Measurements from ENCODE around the gene MAMSTR.
"Not testable (repeated sequence)": the region's sequence is repeated elsewhere in the genome, so short reads cannot be mapped to it uniquely, and the experiment has no call there.

The MAMSTR gene

DNA sequence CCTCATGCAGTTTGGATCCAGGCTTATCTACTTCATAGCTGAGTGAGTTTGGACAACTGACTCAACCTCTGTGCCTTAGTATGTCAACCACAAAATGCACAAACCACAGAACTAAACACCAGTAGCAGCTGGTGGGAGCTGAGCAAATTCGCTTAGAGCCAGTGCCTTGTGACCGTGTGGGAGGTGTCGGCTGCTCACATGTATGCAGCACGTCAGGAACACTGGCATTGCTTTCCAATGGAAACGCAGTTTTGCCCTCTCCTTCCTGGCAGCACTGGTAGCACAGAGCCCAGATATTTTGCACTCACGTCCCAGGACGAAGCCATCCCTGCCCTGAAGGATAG, 38.4 kb downstream of the MAMSTR start:
- DNase-seq = no peak

DNA sequence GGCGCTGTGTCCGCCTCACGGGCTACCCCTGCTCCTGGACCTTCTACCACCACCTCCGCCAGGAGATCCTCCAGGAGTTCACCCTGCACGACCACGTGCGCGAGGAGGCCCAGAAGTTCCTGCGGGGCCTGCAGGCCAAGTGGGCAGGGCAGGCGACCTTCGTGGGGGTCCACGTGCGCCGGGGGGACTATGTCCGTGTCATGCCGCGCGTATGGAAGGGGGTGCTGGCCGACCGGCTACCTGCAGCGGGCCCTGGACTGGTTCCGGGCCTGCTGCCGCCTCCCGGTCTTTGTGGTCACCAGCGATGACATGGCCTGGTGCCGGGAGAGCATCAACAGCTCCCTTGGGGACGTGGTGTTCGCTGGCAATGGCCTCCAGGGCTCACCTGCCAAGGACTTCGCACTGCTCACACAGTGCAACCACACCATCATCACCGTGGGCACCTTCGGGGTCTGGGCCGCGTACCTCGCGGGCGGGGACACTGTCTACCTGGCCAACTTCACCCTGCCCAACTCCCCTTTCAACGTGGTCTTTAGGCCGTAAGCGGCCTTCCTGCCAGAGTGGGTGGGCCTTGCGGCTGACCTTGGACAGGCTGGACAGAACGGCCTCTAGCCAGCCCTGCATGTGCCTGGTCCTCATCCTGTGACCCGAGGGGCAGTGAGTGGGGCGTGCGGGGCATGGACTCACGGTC, 38.9 kb downstream of the MAMSTR start:
- DNase-seq = no peak

DNA sequence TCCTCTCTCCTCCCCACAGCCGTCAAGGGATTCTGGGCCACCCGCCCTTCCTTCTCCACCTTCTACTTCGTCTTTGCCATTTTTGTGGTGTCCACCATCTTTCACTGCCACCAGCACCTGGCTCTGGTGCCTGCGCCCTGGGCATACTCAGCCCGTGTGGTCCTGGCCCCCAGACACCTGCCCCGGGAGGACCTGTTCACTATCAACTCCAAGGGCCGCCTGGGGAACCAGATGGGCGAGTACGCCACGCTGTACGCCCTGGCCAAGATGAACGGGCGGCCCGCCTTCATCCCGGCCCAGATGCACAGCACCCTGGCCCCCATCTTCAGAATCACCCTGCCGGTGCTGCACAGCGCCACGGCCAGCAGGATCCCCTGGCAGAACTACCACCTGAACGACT, 39.5 kb downstream of the MAMSTR start:
- not testable (repeated sequence) for DNase-seq

DNA sequence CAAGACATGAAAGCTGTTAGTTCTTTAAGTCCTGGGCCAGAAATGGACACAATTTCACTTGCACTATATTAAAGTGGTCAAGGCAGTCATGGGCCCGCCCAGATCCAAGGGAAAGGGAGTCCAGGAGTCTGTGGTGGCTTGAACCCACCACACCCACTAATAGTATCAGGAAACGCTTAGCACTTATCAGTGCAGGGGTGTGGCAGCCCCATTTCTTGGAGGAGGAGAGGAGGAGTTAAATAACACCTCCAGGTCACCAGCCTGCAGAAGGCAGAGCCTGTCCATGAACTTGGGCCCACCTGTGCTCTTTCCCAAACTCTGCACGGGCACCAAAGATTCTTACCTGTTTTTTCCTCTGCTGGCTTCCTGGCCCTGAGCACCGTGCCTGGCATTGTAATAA, 41.3 kb downstream of the MAMSTR start:
- no peak for DNase-seq

DNA sequence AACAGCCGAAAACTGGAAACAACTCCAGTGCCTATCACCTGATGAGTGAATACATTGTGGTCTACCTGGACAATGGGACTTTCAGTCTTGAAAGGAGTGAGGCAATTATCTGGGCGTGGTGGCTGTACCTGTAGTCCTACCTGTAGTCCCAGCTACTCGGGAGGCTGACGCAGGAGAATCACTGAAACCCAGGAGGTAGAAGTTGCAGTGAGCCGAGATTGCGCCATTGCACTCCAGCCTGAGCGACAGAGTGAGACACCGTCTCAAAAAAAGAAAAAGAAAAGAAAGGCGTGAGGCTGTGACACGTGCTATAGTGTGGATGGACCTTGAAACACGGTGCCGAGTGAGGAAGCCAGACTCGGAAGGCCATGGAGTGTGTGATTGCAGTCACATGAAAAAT, 42.6 kb downstream of the MAMSTR start:
- DNase-seq = no peak

DNA sequence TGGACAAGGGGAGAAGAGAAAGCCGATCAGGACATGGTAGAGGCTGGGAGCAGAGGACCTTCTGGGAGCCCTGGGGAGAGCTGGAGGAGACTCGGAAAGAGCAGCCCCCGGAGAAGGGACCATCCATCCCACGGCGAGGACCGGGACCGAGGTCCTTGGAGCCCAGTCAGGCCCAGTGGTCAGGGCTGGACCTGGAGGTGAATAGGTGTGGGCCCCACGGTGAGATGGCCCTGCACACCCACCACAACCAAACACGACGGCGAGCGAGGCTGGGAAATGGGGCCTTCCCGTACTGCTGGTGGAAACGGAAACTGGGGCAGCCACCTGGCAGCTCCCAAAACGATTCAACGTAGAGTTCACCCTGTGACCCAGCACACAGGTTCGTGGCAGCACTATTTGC, 43.0 kb downstream of the MAMSTR start:
- no peak for DNase-seq

DNA sequence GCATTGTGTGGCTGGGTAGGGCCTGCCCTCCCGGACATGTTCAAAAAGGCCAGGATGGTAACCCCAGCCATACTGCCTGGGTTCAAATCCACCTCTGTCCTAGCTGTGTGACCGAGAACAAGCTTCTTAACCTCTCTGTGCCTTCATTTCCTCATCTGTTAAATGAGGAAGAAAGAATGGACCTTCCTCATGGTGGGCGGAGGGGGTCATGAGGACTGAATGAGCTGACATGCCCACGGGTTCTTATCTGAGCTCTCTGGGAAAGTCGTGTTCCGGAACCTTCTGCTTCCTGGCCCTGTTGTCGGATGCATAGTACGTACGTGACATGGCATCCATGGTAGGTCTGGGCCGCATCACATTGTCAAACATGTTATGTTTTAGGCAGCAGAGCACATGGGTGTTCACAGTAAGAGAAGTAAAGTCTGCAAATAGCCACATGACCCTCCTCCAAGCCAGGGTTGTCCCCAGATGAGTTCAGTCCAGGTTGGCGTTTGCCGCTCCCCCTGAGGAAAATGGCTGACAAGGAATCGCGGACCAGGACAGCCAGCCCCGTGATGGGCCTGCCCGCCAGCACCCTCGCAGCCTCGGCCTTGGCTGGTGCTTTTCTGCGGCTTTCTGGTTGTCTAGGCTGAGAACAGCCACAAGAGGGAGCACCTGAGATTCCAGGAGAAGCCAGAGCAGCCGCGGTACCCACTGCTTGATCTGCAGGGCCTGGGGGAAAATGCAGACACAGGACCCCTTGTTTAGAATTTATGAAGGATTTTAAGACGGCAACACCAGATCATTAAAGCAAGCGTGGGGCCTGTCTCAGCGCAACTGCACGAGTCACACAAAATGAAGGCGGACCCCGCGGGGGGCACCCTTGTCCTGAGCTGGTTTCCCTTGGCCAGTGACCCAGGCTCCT, 44.4 kb downstream of the MAMSTR start:
- peak; percentile 63 for DNase-seq

DNA sequence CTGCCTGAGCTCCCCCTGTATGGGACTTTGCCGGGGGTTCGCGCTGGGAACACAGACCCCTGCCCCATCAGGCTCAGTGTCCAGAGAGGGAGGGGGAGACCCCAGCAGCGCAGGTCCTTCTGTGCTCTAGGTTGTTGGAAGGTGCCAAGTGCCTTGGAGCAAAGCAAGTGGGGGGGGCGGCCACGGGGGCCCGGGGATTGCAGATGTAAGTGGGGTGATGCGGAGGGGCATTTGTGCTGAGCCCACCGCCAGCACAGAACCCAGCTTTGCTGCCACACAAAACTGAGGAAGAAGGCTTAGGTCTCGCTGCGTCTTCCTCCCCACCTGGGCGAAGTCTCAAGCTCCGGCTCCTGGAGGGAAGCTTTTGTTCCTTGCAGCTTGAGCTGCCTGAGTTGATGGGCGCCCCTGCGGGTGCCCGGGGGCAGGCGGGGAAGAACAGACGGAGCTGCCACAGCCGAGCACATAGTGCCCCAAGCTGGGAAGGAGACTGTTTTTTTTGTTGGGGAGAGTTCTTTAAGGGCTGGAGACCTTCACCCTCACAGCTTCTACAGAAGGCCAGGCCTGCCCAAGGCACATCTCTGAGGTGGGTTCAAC, 45.2 kb downstream of the MAMSTR start:
- DNase-seq = no peak

DNA sequence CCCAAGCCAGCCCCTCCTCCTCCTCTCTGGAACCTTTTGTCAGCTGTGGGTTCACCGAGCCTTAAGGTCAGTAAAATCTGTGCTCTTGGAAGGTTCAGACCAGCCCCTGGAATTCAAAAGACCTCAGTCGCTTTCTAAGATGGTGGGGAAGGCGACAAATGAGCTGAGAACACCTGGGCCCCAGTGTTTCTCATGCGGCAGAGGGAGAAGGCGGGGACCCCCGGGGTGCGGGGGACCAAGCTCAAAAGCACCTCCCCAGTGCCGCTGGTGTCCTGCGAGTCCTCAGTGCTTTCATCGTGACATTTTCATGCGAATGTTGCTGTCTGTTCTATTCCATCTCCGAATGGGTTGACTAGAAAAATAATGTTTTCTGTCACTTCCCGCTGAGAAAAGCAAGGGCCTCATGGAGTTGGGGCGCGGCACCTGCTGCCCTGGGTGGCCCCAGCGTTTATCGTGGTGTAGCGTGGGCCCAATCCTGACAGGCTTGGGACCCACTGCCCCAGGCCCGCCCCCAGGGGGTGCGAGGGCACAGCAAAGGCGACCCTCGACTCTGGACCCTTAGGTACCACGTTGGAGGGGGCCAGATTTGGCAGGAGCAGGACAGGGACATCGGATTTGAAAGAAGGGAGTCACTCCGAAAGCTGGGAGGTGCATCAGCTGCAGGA, 46.0 kb downstream of the MAMSTR start:
- no peak for DNase-seq

DNA sequence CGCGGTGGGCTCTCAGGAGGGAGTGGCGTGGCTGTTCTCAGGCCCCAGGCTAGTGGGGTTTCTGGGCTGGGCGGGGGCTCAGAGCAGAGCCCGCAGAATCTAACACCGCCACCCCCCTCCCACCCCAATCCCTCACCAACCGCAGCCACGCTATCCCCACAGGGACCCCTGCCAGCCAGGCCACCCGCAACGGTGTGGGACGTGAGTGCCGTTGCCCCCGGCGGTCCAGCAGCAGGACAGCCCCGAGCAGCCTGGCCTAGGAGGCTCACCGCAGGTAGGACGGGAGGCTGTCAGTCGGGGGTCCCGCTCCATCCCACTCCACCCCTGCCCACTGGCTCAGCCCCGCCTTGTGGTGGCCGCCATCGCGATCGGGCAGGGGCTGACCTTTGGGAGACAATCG, 46.5 kb downstream of the MAMSTR start, which contains the start of gene NTN5:
TSS of gene NTN5 (minus strand) at position 24 of the 400 bp plus-strand sequence. CDS start 2,031 bp downstream, outside the sequence.
- no peak for DNase-seq

DNA sequence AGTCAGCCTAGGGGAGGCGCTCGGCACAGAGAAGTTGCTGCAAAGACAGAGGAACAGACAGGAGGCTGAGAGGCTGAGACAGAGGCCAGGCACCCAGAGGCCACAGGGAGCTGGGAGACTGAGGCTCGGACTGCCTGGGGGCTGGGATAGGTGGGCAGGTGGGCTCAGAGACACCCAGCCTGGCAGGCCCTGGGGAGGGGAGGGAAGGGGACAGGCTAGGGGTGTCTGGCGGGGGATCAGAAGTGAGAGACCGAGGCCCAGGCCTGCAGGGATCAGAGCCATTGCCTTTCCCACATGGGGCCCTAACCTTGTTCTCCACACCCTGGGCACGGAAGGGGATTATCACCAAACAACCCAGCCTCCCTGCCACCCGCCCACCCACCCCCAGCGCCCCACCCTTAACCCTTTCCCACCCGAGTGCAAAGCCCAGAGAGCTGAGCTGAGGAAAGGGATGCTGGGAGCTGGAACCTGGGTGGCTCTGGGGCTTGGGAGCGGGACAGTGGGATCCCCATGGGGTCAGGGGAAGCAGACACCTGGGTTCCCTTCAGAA, 48.0 kb downstream of the MAMSTR start:
- no peak for DNase-seq

DNA sequence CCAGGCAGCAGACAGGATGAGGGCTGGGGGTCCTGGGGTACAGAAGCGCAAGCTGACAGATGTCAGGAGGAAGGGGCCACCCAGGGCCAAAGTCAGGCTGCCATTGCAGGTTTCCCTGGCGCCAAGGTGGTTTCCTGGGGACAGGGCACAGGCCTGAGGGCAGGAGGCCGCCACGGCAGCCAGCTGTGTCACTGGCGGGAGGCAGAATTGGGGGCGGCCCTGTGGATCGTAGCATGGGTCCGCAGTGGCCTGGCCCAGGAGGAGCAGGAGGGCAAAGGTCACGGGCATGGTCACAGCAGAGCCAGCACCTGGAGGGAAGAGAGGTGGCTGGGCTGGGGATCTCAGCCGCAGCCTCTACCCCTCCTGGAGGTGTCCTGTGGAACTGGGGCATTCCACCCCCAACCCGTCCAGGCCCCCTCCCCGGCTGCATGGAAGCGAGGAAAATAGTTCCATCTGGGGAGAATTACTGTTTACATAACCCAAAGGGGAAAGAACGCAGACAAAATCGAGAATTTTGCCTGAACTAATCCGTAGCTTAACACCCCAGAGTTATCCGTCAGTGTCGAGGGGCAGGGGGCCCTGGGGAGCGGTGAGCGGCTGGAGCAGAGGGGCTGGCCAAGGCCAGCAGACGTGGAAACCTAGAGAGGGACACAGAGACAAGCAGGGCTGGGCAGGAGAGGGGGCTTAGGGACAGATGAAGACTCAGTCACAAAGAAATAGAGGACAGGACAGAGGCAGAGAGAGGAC, 48.7 kb downstream of the MAMSTR start:
- DNase-seq = no peak

DNA sequence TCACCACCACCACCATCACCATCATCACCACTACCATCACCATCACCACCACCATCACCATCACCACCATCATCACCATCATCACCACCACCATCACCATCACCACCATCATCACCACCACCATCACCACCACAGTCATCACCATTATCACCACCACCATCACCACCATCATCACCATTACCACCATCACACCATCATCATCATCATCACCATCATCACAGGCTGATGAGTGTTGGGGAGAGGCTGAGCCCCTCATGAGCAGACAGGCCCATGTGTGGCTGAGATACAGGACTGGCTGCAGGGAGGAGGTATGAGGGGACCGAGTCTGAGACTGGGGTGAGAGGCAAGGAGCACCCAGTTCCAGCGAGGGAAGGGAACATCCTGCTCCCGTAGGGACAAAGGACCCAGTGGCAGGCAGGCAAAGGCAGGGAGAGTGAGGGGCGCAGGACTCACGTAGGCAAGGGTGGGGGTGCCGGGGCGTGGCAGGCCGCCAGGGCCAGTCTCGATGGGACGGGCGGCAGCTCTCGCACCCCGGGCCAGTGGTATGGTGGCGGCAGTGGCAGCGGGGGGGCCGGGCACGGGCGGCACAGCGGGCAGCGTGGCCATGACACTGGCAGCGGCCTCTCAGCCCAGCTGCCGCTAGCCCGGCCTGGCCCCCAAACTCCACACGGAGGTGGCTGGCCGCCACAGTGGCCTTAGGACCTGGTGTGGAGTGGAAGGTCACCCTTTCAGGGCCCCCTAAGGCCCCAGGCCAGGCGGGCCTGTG, 49.4 kb downstream of the MAMSTR start:
- no peak for DNase-seq

DNA sequence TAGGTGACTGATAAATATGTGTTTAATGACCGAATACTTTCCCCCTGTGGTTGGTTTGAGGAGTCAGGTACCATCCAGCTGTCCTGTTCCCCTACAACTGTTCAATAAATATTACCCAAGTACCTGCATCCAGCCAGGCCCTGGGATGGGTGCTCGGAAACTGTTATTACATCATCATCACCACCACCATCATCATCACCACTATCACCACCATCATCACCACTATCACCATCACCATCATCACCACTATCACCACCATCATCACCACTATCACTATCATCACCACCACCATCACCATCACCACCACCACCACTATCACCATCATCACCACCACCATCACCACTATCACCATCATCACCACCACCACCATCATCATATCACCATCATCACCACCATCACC, 50.8 kb downstream of the MAMSTR start:
- DNase-seq = no peak

DNA sequence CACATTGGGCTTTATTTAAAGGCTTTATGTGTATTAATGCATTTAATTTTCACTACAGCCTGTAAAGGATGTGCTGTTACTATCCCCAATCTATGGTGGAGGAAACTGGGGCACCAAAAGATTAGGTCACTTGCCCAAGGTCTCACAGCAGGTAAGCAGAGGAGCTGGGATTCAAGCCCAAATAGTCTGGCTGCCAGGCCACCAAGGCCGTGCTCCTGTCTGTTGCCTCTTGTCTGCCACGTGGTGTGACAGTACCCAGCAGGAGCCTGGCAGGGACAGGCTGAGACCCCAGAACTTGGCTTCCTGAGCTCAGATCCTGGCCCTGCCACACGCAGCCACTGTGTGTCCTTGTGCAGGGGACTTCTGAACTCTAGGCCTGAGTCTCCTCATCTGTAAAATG, 51.2 kb downstream of the MAMSTR start:
- no peak for DNase-seq

DNA sequence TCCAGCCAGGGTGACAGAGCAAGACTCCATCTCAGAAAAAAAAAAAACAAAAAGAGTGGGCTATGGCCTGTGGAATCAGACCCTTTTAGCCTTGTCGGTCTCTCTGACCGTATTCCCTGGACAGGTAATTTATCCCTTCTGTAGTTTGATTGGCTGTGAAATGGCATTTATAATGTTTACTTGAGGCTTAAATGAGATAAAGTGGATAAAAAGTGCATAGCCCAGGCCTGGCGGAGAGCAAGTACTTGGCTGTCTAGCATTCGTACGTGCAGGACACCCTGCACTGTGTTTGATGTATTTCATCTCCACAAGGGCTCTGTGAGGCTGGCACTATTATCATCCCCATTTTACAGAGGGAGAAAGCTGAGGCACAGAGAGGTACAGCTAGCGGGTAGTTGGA, 53.7 kb downstream of the MAMSTR start:
- no peak for DNase-seq

DNA sequence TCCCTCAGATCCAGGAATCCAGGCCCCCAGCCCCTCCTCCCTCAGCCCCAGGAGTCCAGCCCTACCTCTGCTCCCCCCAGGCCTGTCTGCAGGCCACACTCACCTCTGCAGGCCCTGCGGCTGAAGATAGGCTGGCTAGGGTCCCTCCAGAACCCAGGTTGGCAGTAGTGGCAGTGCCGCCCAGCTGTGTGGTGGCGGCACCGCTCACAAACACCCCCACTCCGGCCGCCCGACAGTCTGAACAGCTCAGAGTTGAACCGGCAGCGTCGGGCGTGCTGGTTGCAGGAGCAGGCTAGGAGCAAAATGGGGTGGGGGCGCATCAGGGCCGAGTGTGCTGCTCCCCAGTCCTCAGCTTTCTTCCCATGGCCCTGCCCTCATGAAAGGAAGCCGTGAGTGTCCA, 55.0 kb downstream of the MAMSTR start:
- DNase-seq = no peak

DNA sequence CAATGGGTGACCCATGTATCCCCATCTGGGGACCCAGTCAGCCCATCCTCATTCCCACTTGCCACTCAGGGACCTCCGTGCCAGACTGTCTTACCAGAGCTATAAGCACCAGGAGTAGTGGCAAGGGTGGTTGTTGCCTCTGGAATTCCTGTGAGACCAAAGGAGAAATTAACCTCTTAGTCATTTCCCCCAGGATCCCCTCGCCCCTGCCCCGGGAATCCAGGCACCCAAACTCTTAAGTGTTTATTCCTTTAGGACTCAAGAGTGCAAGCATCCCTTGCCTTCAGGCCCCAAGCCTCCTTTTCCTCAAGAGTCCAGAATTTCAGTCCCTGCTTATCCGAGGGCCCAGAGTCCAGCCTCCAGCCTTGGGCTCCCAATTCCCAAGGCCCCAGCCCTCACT, 55.9 kb downstream of the MAMSTR start:
- DNase-seq = no peak
